HUES64 (cell line): ENCODE data around the gene RNASE4.
"Not testable (repeated sequence)": the region's sequence is repeated elsewhere in the genome, so short reads cannot be mapped to it uniquely, and the experiment has no call there.

Experiments
- H3K27ac ChIP-seq: 2 replicates; pipeline ENCODE4 v1.7.0; 2013; ENCODE audit warnings: low read depth, low read length, inconsistent platforms
- H3K27me3 ChIP-seq: 2 replicates; pipeline ENCODE4 v1.6.1; 2013; ENCODE audit warnings: mild to moderate bottlenecking, low read length; ENCODE audit not compliant: insufficient read depth
- H3K36me3 ChIP-seq: 2 replicates; pipeline ENCODE4 v1.6.1; 2013; ENCODE audit warnings: mild to moderate bottlenecking, low read length; ENCODE audit not compliant: insufficient read depth
- H3K4me1 ChIP-seq: 2 replicates; pipeline ENCODE4 v1.6.1; 2013; ENCODE audit warnings: mild to moderate bottlenecking, low read length, moderate library complexity; ENCODE audit not compliant: insufficient read depth
- H3K4me3 ChIP-seq: 2 replicates; pipeline ENCODE4 v1.5.1; 2013; ENCODE audit warnings: mild to moderate bottlenecking, low read length, moderate library complexity
- H3K9ac ChIP-seq: 2 replicates; pipeline ENCODE4 v1.6.1; 2013; ENCODE audit warnings: mild to moderate bottlenecking, low read depth, low read length
- H3K9me3 ChIP-seq: 2 replicates; pipeline ENCODE4 v1.6.1; 2013; ENCODE audit warnings: low read depth, low read length; ENCODE audit not compliant: insufficient read depth
- WGBS: fragments of 150-250, 120-280 bp; methylation state at CpG from one replicate; pipeline ENCODE4 v1.1.7; 2013; ENCODE audit warnings: missing lambda C conversion rate; 5-methylcytosine and 5-hydroxymethylcytosine counted together

Gene RNASE4

DNA sequence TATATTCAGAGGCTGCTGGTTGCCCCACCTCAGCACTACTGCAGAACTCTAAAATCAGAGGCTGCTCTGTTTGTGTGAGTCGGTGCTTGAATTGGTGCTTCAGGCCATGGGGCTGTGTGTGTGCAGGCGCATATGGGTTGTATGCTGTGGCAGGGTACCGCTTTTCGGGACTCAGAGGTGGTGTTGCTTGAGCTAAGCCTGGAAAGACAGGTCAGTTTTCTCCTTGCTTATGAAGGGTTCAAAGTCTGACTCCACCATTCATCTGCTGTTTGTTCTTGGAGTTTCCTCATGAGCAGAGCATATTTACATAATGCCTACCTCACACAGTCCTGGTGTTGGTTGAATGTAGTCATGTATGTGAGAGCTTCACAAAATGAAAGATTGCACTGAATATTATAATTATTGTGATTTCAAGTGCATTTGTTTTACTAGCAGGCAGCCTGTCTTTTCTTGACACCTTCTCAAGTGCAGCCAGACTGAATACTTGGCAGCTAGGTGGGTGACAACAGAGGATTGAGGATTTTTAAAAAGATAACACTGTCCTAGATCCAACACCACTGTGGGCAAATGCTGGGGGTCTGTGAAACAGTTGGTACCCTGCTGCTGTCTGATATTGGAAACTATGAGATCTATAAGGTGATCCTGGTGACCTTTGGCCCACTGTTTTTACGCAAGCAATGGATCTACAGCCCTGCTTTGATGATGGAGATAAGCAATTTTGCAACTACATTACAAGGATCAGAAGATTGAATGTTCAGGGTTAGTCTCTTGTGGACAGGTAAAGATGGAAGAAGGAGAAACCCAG lies 3.2 kb downstream of the RNASE4 start:
- no peaks in the 10 kb centered on the region for H3K4me1 ChIP-seq
- H3K36me3 ChIP-seq: no peaks in the 10 kb centered on the region
- no peak overlapping the region for H3K4me3 ChIP-seq
- H3K27me3 ChIP-seq: peaks cover 2% of the 10 kb centered on the region; the same call in 1 of the 2 replicates
- H3K27ac ChIP-seq: no peak overlapping the region
- no peaks in the 10 kb centered on the region for H3K9me3 ChIP-seq
- WGBS: 91% methylated on average over 5 of the region's 5 CpGs
- no peak overlapping the region for H3K9ac ChIP-seq

DNA sequence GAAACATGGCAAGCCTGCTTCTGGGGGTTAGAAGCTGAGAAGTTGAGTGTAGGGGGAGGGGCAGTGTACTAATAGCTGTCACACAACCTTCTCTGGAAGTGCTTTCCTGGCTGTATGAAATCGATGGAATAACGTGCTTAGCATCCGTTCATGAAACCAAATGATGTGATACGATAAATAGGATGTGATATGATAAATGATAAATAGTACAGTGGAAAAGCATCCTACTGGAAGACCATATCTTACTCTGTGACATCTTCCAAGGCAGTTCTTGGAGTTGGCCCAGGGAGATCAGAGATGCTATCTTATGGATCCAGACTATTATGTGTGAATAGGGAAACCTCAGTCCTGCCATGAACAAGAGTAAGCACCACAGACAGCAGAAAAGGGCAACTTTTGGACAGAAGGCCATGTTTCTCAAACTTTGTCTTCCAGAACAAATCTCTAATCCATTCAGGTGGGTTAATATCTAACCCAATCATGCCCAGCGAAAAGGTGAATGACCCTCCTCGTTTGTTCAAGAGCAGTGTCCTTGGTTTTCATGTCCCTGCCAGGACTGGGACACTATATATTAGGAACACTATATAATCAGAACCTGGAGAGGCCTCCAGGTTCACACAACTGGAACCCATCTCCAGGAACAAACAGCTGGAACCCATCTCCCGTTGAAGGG lies 3.9 kb downstream of the RNASE4 start, which contains the start of gene ANG:
Gene ANG (plus strand): TSS at position 598 of the 673 bp plus-strand sequence. CDS start 4,801 bp downstream, outside the sequence.
- H3K9ac ChIP-seq: no peak within 1 kb of the TSS
- H3K4me1 ChIP-seq: no peaks in the 10 kb centered on the region
- WGBS: 66% methylated on average over 7 of the region's 7 CpGs
- H3K36me3 ChIP-seq: no peaks in the 10 kb centered on the region
- H3K9me3 ChIP-seq: no peaks in the 10 kb centered on the region
- no peak within 1 kb of the TSS for H3K4me3 ChIP-seq
- peaks cover 2% of the 10 kb centered on the region; the same call in 1 of the 2 replicates for H3K27me3 ChIP-seq
- no peak within 1 kb of the TSS for H3K27ac ChIP-seq

DNA sequence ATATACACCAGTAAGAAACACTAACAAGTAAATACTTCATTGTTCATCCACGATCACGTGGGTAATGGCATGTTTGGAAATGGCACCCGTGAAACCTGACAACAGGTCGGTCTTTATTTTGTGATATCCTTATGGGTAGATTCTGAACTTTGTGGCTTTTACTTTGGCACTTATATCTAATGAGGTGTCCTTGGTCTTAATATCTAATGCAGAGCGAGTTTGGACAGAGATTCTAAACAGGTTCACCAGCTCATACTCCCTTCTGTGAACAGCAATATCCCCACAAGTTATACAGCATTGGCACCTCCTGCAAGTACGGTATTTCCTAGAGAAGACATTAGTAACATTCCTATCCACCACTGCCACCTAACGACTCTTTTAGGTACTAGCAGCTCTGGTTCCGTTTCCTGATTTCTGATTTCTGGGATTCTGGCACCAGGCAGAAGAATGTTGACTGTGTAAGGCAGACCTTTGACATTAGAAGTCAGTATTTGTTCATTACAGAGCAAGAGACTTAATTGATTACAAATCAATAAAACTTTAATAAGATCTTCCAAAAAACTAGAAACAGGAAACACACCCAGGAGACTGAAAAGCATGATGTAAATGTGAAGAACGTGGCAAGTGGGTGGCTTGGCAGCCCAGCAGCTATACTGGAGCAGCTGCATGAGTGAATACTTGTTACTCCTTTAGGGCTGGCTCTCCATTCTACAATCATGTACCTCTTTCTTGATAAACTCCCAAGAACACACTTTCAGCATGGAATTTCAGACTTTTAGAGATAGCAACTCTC lies 6.7 kb downstream of the RNASE4 start:
- no peak overlapping the region for H3K9ac ChIP-seq
- no peaks in the 10 kb centered on the region for H3K9me3 ChIP-seq
- no peak overlapping the region for H3K4me3 ChIP-seq
- no peak overlapping the region for H3K27ac ChIP-seq
- WGBS: 40% methylated on average over 9 of the region's 9 CpGs
- no peaks in the 10 kb centered on the region for H3K27me3 ChIP-seq
- no peaks in the 10 kb centered on the region for H3K4me1 ChIP-seq
- H3K36me3 ChIP-seq: no peaks in the 10 kb centered on the region

DNA sequence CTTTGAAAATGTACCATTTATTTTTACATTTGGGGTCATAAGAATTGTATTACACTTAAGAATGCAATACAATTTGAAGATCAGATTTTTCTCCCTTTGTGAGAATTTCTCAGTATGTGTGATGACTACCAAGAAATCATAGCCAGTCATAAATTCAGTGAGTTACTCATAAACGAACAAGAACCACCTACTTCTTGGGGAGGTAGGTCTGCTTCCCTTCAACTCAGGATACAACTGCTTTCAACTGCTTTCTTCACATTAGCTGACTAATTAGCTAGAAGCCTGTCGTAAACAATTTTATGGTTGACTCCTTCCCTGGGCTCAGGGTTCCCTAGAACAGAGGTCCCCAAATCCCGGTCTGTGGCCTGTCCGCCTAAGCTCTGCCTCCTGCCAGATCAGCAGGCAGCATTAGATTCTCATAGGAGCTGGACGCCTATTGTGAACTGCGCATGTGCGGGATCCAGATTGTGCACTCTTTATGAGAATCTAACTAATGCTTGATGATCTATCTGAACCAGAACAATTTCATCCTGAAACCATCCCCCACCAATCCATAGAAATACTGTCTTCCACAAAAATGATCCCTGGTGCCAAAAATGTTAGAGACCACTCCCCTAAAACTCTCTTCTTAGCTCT lies 7.9 kb downstream of the RNASE4 start:
- Histone ChIP-seq H3K9me3 (no peaks in the 10 kb centered on the region), H3K27me3 (no peaks in the 10 kb centered on the region), H3K36me3 (no peaks in the 10 kb centered on the region), H3K27ac (no peak overlapping the region), H3K9ac (no peak overlapping the region), H3K4me3 (no peak overlapping the region), H3K4me1 (no peaks in the 10 kb centered on the region)
- 93% methylated on average over 7 of the region's 7 CpGs for WGBS

DNA sequence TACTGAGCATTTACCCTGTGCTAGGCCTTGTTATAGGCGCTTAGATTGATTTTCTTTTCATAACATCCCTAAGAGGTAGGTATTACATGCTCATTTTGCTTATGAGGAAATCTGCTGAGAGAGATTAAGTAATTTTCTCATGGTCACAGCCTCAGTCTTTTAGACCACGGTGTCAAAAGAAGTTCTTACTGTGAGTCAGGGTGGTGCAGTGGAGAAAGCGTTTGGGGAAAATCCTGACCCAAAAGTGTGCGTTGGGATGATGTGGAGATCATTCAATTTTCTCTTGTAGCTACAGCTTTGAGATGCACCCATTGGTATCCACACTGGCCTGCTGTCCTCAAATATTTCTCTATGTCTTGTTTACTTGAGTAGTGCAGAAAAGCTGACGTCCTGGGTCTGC lies 12.4 kb downstream of the RNASE4 start:
- WGBS: 94% methylated on average over 4 of the region's 5 CpGs
- no peaks in the 10 kb centered on the region for H3K36me3 ChIP-seq

DNA sequence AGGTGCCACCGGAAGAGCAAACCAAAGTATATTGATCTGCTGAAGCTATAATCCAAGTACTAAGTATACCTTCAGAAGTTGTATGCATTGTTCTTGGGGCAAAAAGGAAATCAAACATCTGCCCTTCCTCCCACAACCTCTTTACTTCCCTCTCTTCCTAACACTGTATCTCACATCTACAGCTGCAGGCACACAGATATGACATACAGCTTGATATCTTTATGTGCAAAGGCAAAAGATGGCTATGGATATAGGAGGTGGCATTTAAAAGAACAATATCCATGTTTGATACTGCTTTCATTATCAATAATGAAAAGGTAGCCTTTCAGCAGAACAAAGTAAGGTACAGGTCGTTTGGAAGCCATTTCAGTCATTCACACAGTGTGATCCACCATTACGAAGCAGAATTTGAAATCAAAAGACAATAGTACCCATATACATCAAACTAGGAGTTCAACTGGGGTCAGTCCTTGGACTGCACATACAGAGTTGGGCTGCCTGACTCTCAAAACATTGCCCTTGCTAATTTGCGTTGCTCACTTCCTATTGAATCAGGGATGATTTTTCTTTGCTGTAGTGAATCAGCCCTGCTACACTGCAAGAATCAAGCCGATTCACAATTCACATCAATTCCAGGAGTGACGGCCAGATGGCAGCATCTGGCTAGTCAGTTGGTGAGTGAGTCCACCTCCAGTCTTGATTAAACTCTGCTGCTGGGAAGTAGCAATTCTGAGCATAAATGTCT lies 13.1 kb downstream of the RNASE4 start:
- H3K27ac ChIP-seq: no peak overlapping the region
- H3K36me3 ChIP-seq: no peaks in the 10 kb centered on the region
- no peaks in the 10 kb centered on the region for H3K9me3 ChIP-seq
- no peaks in the 10 kb centered on the region for H3K4me1 ChIP-seq
- 49% methylated on average over 6 of the region's 6 CpGs for WGBS
- H3K9ac ChIP-seq: no peak overlapping the region
- no peak overlapping the region for H3K4me3 ChIP-seq
- H3K27me3 ChIP-seq: no peaks in the 10 kb centered on the region

More for the DNA sequence above, 12.4 kb downstream of the RNASE4 start:
- no peak overlapping the region for H3K27ac ChIP-seq
- H3K27me3 ChIP-seq: no peaks in the 10 kb centered on the region
- no peak overlapping the region for H3K4me3 ChIP-seq
- H3K4me1 ChIP-seq: no peaks in the 10 kb centered on the region
- H3K9ac ChIP-seq: no peak overlapping the region
- no peaks in the 10 kb centered on the region for H3K9me3 ChIP-seq

DNA sequence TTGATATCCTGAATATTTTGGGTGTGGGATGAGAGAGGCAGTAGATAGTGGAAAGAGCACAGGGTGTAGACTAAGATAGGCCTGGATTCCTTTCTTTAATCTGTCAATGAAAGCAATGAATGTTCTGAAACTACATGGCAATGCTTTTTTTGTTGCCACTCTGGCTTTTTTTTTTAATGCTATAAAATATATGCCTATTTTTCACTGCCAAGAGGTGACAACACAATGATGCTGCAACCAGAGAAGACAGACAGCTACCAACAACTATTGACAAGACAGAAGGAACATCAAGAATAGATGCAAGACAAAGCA lies 13.6 kb downstream of the RNASE4 start:
- no peaks in the 10 kb centered on the region for H3K9me3 ChIP-seq
- H3K27me3 ChIP-seq: no peaks in the 10 kb centered on the region
- H3K9ac ChIP-seq: no peak overlapping the region
- no peaks in the 10 kb centered on the region for H3K36me3 ChIP-seq
- H3K4me3 ChIP-seq: no peak overlapping the region
- no peaks in the 10 kb centered on the region for H3K4me1 ChIP-seq
- no peak overlapping the region for H3K27ac ChIP-seq

DNA sequence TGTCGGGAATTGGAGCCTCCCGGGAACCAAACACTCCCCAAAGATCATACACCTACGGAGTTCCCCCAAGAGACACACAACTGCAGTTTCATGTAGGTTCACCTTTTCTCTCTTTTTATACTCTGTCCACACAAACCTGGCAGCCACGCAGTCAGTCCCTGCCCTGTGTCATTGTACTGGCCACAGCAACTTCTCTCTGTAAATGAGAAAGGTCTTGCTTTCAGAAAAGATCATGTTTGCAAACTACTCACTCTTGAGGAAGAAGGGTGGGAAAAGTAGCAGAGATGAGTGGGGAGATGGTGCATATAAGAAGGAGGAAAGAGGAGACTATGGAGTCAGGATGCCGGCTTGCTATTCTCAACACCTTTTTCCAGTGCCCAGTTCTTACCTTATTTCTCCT lies 14.6 kb downstream of the RNASE4 start:
- 93% methylated on average over 5 of the region's 5 CpGs for WGBS
- H3K9me3 ChIP-seq: no peaks in the 10 kb centered on the region
- no peak overlapping the region for H3K9ac ChIP-seq
- no peaks in the 10 kb centered on the region for H3K4me1 ChIP-seq
- H3K27me3 ChIP-seq: no peaks in the 10 kb centered on the region
- H3K36me3 ChIP-seq: no peaks in the 10 kb centered on the region
- no peak overlapping the region for H3K4me3 ChIP-seq
- H3K27ac ChIP-seq: no peak overlapping the region

DNA sequence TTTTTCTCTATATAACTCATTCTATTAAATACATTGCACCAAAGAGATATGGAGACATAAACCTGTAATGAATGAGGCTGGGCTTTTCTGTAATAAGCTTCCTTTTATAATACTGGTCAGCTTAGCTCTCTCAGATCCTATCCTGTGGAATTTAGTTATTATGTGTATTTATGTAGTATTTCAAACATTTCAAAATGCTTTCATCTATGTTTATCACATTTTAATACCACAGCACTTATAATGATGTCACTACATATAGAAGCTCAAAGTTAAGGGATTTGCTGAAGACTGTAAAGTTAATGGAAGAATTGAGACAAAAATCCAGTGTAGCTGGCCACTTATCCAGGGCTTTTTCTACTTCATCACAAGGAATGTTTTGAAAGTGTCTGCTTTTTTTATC lies 15.6 kb downstream of the RNASE4 start:
- no peaks in the 10 kb centered on the region for H3K27me3 ChIP-seq
- no peak overlapping the region for H3K27ac ChIP-seq
- no peak overlapping the region for H3K9ac ChIP-seq
- no peak overlapping the region for H3K4me3 ChIP-seq
- H3K9me3 ChIP-seq: peaks cover 7% of the 10 kb centered on the region
- no peaks in the 10 kb centered on the region for H3K36me3 ChIP-seq
- H3K4me1 ChIP-seq: no peaks in the 10 kb centered on the region

DNA sequence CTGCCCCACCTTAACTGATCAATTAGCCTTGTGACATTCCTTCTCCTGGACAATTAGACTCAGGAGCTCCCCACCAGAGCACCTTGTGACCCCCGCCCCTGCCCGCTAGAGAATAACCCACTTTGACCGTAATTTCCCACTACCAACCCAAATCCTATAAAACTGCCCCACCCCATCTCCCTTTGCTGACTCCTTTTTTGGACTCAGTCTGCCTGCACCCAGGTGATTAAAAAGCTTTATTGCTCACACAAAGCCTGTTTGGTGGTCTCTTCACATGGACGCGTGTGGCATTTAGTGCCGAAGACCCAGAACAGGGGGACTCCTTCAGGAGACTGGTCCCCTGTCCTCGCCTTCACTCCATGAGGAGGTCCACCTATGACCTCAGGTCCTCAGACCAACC lies 16.6 kb downstream of the RNASE4 start:
- not testable (repeated sequence) for H3K4me1 ChIP-seq, H3K4me3 ChIP-seq, H3K27ac ChIP-seq, H3K36me3 ChIP-seq, H3K27me3 ChIP-seq, H3K9ac ChIP-seq
- H3K9me3 ChIP-seq: peaks cover 17% of the 10 kb centered on the region
- WGBS: 96% methylated on average over 7 of the region's 7 CpGs
